K562 (cell line): ENCODE measurements around the gene FJX1. TPM values are rescaled to one million over a fixed set of nuclear protein-coding genes. Genes with fewer than 3 reads are reported as not detected.

ENCODE experiments used
- CCNT2 ChIP-seq: IDR thresholded peaks from 2 replicates; pipeline ENCODE4 v1.6.1; 2011; ENCODE audit warnings: borderline replicate concordance, low read depth, mild to moderate bottlenecking, moderate library complexity, mixed read lengths, low read length; ENCODE audit not compliant: insufficient read length; ENCODE audit errors: extremely low read depth
- CGGBP1 ChIP-seq: fragments of 250-450 bp; sonication (Bioruptor Pico); IDR thresholded peaks from 2 replicates; pipeline ENCODE4 v1.9.0; 2021; ENCODE audit warnings: mild to moderate bottlenecking
- DLX4 ChIP-seq: fragments of 250-450 bp; sonication (Bioruptor Pico); IDR thresholded peaks from 2 replicates; pipeline ENCODE4 v1.6.1; 2021; ENCODE audit warnings: mild to moderate bottlenecking
- ELF4 ChIP-seq: fragments of 450-650 bp; formaldehyde crosslinking; IDR thresholded peaks from 2 replicates; pipeline ENCODE4 v1.4.0; 2022; ENCODE audit warnings: missing genetic modification characterization
- KLF6 ChIP-seq: fragments of 250-450 bp; sonication (Bioruptor Pico); IDR thresholded peaks from 2 replicates; pipeline ENCODE4 v1.4.0; 2020; ENCODE audit warnings: mild to moderate bottlenecking, moderate library complexity, borderline replicate concordance
- MAZ ChIP-seq, 2 experiments: fragments of 450-650 bp in 1 of 2; sonication (generic) in 1 of 2; formaldehyde crosslinking; IDR thresholded peaks in 1 of 2; conservative IDR thresholded peaks in 1 of 2; 2 replicates each; pipeline versions ENCODE4 v1.4.0 to v1.5.0; 2020; ENCODE audit warnings: mild to moderate bottlenecking in 1 of 2, missing genetic modification reagents in 1 of 2
- MCM2 ChIP-seq: fragments of 450-650 bp; IDR thresholded peaks from 2 replicates; pipeline ENCODE4 v1.6.1; 2017; ENCODE audit warnings: low read depth, mild to moderate bottlenecking
- MTA2 ChIP-seq: fragments of 450-650 bp; IDR thresholded peaks from 2 replicates; pipeline ENCODE4 v1.6.1; 2016; ENCODE audit warnings: low read depth
- NELFE ChIP-seq: IDR thresholded peaks from 2 replicates; pipeline ENCODE4 v1.6.1; 2011; ENCODE audit warnings: mild to moderate bottlenecking; ENCODE audit not compliant: insufficient read depth, insufficient read length
- RBFOX2 ChIP-seq: fragments of 200-400 bp; formaldehyde crosslinking; IDR thresholded peaks from 2 replicates; pipeline ENCODE4 v1.6.1; 2017; ENCODE audit warnings: low read depth, mild to moderate bottlenecking, low read length, moderate library complexity
- RBM14 ChIP-seq: fragments of 200-400 bp; formaldehyde crosslinking; IDR thresholded peaks from 2 replicates; pipeline ENCODE4 v1.6.1; 2018; ENCODE audit warnings: low read depth, mild to moderate bottlenecking, low read length, moderate library complexity, borderline replicate concordance; ENCODE audit not compliant: insufficient read depth
- SIN3A ChIP-seq, 2 experiments: fragments of 150-350 bp in 1 of 2; IDR thresholded peaks; 2 replicates each; pipeline ENCODE4 v1.6.1; 2011 to 2016; ENCODE audit warnings: borderline replicate concordance in 2 of 2, low read depth in 2 of 2, low read length in 2 of 2, mild to moderate bottlenecking in 2 of 2, moderate library complexity in 2 of 2; ENCODE audit not compliant: control insufficient read depth in 1 of 2
- TARDBP ChIP-seq: fragments of 450-650 bp; IDR thresholded peaks from 2 replicates; pipeline ENCODE4 v1.6.1; 2016
- THRAP3 ChIP-seq: fragments of 450-650 bp; IDR thresholded peaks from 2 replicates; pipeline ENCODE4 v1.6.1; 2016; ENCODE audit warnings: mild to moderate bottlenecking, inconsistent platforms, borderline replicate concordance
- TSHZ1 ChIP-seq: fragments of 250-450 bp; sonication (Bioruptor Pico); IDR thresholded peaks from 2 replicates; pipeline ENCODE4 v1.4.0; 2020; ENCODE audit warnings: mild to moderate bottlenecking, moderate library complexity
- USF1 ChIP-seq: sonication (generic); formaldehyde crosslinking; IDR thresholded peaks from 2 replicates; pipeline ENCODE4 v1.9.0; 2022; ENCODE audit warnings: mild to moderate bottlenecking, missing genetic modification reagents
- ZKSCAN1 ChIP-seq: fragments of 150-350 bp; IDR thresholded peaks from 2 replicates; pipeline ENCODE4 v1.6.1; 2016; ENCODE audit warnings: low read depth, low read length
- ZNF398 ChIP-seq: fragments of 250-450 bp; sonication (Bioruptor Pico); IDR thresholded peaks from 2 replicates; pipeline ENCODE4 v1.8.0; 2021; ENCODE audit warnings: moderate library complexity, mild to moderate bottlenecking, inconsistent platforms
- ZNF436 ChIP-seq: fragments of 250-450, 450-650 bp; sonication (Bioruptor Pico); formaldehyde crosslinking; IDR thresholded peaks from 2 replicates; pipeline ENCODE4 v1.7.0; 2020; ENCODE audit warnings: mild to moderate bottlenecking
- ZNF707 ChIP-seq: fragments of 250-450 bp; sonication (Bioruptor Pico); conservative IDR thresholded peaks from 2 replicates; pipeline ENCODE4 v1.8.0; 2022; ENCODE audit warnings: inconsistent platforms, mild to moderate bottlenecking, moderate library complexity
- polyA plus RNA-seq, 8 experiments: library from polyadenylated mRNA; depleted of rRNA in 4 of 8; stranded (reverse) in 5 of 8; unstranded in 3 of 8; fragments of >200 nt; fragmentation: Nextera tagmentation in 2 of 8; fragmentation: Illumina TruSeq in 1 of 8; extraction: Ambion mirVana in 2 of 8; extraction: Trizol in 1 of 8; gene quantifications; 2 replicates each; pipeline versions ENCODE4 v1.2.1 to v1.2.3, GENCODE V29; 2011 to 2014; ENCODE audit warnings: inconsistent platforms in 1 of 8, missing spikeins in 1 of 8
- total RNA-seq, 7 experiments: library from RNA; depleted of rRNA in 6 of 7; stranded (reverse); fragments of >200 nt in 6 of 7; fragmentation: Illumina TruSeq in 2 of 7; extraction: Trizol in 2 of 7; gene quantifications; 2 replicates each; pipeline versions ENCODE4 v1.2.1 to v1.2.3, GENCODE V29; 2011 to 2021; ENCODE audit warnings: low replicate concordance in 1 of 7

The FJX1 gene
- total and polyA plus RNA-seq, 9 of the 15 experiments (the other 6 are each of a cell fraction or from before 2014, with no cell fraction given) = 0.10 to 2.7 (median 0.72) TPM

GRCh38 chr11:35662649-35663407, 44.6 kb downstream of the FJX1 start, which contains the start of gene TRIM44 (continued):
- TF ChIP-seq TSHZ1 (CRISPR knock-in tag) (no peak), NELFE (no peak), ZNF398 (CRISPR knock-in tag) (no peak), ELF4 (CRISPR knock-in tag) (no peak), MTA2 (no peak), MCM2 (no peak), MAZ (CRISPR knock-in tag; conservative IDR thresholded peaks at IDR 0.05 in 1 of 2, IDR thresholded peaks at IDR 0.05 in 1 of 2) (peak; percentile 73 to 92), CCNT2 (peak; percentile 47), RBM14 (no peak), ZKSCAN1 (no peak), THRAP3 (no peak), RBFOX2 (peak; percentile 93), DLX4 (CRISPR knock-in tag) (no peak), CGGBP1 (CRISPR knock-in tag) (no peak), USF1 (CRISPR knock-in tag) (peak; percentile 89), TARDBP (no peak), KLF6 (CRISPR knock-in tag) (peak; percentile 80; the same call in 1 of the 2 replicates), ZNF707 (CRISPR knock-in tag) (no peak), SIN3A (IDR thresholded peaks at IDR 0.05; ENCODE audit: borderline replicate concordance in 2 of 2, control insufficient read depth in 1 of 2, low read depth in 2 of 2, low read length in 2 of 2) (peak in 1 of 2 experiments; percentile 46; a peak in 1 of 4 replicates), ZNF436 (CRISPR knock-in tag) (no peak)
